ENCODE measurements around the gene POP7.

POP7 gene

DNA sequence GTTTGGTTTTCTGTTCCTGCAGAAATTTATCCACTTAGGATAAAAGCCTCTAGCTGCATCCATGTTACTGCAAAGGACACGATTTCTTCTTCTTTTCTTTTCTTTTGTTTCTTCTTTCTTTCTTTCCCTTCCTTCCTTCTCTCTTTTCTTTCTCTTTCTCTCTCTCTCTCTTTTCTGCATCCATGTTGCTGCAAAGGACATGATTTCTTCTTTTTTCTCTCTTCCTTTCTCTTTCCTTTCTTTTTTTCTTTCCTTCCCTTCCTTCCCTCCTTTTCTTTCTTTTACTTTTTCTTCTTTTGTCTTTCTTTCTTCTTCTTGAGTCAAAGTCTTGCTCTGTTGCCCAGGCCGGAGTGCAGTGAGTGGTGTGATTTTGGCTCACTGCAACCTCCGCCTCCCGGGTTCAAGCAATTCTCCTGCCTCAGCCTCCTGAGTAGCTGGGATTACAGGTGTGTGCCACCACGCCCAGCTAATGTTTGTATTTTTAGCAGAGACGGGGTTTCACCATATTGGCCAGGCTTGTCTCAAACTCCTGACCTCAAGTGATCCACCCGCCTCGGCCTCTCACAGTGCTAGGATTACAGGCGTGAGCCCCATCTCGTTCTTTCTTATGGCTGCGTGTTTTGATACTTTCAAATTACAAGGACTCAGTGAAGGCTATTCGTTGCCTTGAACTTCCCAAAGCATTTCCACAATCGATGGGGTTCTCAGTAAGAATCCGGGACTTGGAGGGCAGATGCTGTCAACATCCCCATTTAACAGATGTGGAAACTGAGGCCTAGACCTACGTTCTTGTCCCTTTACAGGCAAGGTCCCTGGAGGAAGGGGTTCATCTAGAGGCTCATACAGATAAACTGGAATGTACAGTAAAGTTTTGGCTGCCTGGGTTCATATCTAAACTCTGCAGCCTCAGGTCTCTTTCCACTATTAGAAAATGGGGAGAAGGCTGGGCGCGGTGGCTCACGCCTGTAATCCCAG lies 34.3 kb upstream of the POP7 start:
- Histone ChIP-seq H3F3A (ENCODE audit: insufficient read depth) (peaks cover 10% of the 10 kb centered on the region), H2AFZ (ENCODE audit: low read depth, low read length, severe bottlenecking) (no peak overlapping the region), H3K9me2 (replicated peaks; ENCODE audit: insufficient read depth, low read length) (no peaks in the 10 kb centered on the region), H3K9ac (ENCODE audit: low read length) (no peak overlapping the region), H3K36me3 (ENCODE audit: low read length) (no peaks in the 10 kb centered on the region), H3K79me2 (ENCODE audit: insufficient read depth, low read length) (peaks cover 13% of the 10 kb centered on the region), H3K27ac (ENCODE audit: low read depth, low read length) (no peak overlapping the region), H3K9me3 (ENCODE audit: insufficient read depth, low read length) (no peaks in the 10 kb centered on the region), H3K27me3 (ENCODE audit: low read length) (no peaks in the 10 kb centered on the region), H4K20me1 (ENCODE audit: low read depth, low read length) (no peaks in the 10 kb centered on the region; the same call in 1 of the 2 replicates), H3K4me2 (ENCODE audit: low read depth, low read length, poor library complexity, severe bottlenecking) (no peak overlapping the region), H3K4me3 (ENCODE audit: insufficient read depth, low read length, poor library complexity, severe bottlenecking) (no peak overlapping the region)
- TF ChIP-seq EZH2phosphoT487 (conservative IDR thresholded peaks at IDR 0.05; ENCODE audit: low read length), result no peak
- no peak for TF ChIP-seq CTCF (IDR thresholded peaks at IDR 0.05; ENCODE audit: insufficient read depth, low read length, poor library complexity, severe bottlenecking)

DNA sequence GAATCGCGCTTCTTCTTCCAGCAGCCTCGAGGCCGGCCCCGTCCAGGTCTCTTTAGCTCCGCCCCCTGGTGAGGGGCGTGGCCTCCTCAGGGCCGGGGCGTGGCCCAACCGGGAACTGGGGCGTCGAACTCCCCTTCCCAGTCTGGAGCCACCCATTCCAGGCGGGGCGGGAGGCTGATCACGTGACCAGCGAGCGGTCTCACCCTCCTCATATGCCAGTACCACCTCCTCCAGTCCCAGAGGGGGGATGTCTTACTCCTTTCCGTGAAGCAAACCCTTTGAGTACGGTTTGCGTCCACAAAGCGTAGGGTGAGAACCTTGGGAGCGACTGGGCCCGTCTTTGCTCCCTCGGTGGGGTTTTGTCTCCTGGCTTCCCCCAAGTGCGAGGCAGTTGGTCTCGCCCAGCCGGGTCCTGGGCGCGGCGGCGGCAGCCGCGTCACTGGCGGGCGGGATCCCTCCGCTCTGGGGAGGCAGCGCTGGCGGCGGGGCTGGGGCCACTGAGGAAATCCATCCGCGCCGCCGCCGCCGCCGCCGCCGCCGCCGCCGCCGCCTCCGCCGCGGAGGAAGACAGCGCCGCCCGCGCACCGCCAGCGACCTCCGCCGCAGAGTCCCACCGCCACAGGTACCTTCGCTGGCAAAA lies 32.5 kb upstream of the POP7 start, which contains the start of gene GNB2:
TSS of gene GNB2 (plus strand) at position 439 of the 640 bp plus-strand sequence. CDS start 2,526 bp downstream, outside the sequence.
- H3K4me2 ChIP-seq (ENCODE audit: low read depth, low read length, poor library complexity, severe bottlenecking), result peak within 1 kb of the TSS; percentile 71

DNA sequence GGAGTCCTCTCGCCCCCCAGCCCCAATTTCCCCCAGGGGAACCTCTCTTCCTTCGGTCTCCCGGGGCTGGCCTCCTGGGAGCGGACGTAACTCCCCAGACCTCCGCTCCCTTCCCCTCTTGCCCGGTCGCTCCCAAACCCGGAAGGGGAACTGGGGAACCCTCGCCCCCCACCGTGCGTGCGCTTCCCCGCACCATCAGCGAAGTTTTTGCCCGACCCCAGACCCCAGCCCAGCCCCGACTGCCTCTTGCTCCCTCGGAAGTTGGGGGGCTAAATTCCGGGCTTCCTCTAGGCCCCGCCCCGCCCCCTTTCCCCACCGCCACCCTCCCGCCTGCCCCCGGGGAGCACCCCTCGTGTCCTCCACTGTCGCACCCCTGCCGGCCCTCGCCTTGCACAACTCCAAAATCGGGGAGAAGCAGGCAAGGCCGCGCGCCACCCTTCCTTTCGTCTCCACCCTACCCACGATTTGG lies 31.9 kb upstream of the POP7 start:
- Histone ChIP-seq H3K27me3 (ENCODE audit: low read length) (no peaks in the 10 kb centered on the region), H3K36me3 (ENCODE audit: low read length) (no peaks in the 10 kb centered on the region), H3K9ac (ENCODE audit: low read length) (peak overlapping the region; percentile 87), H3K27ac (ENCODE audit: low read depth, low read length) (peak overlapping the region; percentile 70), H2AFZ (ENCODE audit: low read depth, low read length, severe bottlenecking) (peak overlapping the region; percentile 39), H3K79me2 (ENCODE audit: insufficient read depth, low read length) (peaks cover 13% of the 10 kb centered on the region), H4K20me1 (ENCODE audit: low read depth, low read length) (no peaks in the 10 kb centered on the region; the same call in 1 of the 2 replicates), H3K9me2 (replicated peaks; ENCODE audit: insufficient read depth, low read length) (no peaks in the 10 kb centered on the region), H3K4me3 (ENCODE audit: insufficient read depth, low read length, poor library complexity, severe bottlenecking) (peak overlapping the region; percentile 86), H3K9me3 (ENCODE audit: insufficient read depth, low read length) (no peaks in the 10 kb centered on the region), H3K4me2 (ENCODE audit: low read depth, low read length, poor library complexity, severe bottlenecking) (peak overlapping the region; percentile 71), H3F3A (ENCODE audit: insufficient read depth) (peaks cover 10% of the 10 kb centered on the region)
- no peak for TF ChIP-seq EZH2phosphoT487 (conservative IDR thresholded peaks at IDR 0.05; ENCODE audit: low read length)
- TF ChIP-seq CTCF (IDR thresholded peaks at IDR 0.05; ENCODE audit: insufficient read depth, low read length, poor library complexity, severe bottlenecking), result no peak

More for the DNA sequence above, 32.5 kb upstream of the POP7 start, which contains the start of gene GNB2:
- H3K27me3 ChIP-seq (ENCODE audit: low read length), result no peaks in the 10 kb centered on the region
- no peaks in the 10 kb centered on the region for H3K36me3 ChIP-seq (ENCODE audit: low read length)
- H3F3A ChIP-seq (ENCODE audit: insufficient read depth), result peaks cover 10% of the 10 kb centered on the region
- H3K9me2 ChIP-seq (replicated peaks; ENCODE audit: insufficient read depth, low read length), result no peaks in the 10 kb centered on the region
- H3K9me3 ChIP-seq (ENCODE audit: insufficient read depth, low read length), result no peaks in the 10 kb centered on the region
- H4K20me1 ChIP-seq (ENCODE audit: low read depth, low read length), result no peaks in the 10 kb centered on the region; the same call in 1 of the 2 replicates
- H3K9ac ChIP-seq (ENCODE audit: low read length), result peak within 1 kb of the TSS; percentile 87
- H3K27ac ChIP-seq (ENCODE audit: low read depth, low read length), result peak within 1 kb of the TSS; percentile 70
- H3K4me3 ChIP-seq (ENCODE audit: insufficient read depth, low read length, poor library complexity, severe bottlenecking), result peak within 1 kb of the TSS; percentile 86
- H2AFZ ChIP-seq (ENCODE audit: low read depth, low read length, severe bottlenecking), result peak within 1 kb of the TSS; percentile 52
- peaks cover 13% of the 10 kb centered on the region for H3K79me2 ChIP-seq (ENCODE audit: insufficient read depth, low read length)
- TF ChIP-seq EZH2phosphoT487 (conservative IDR thresholded peaks at IDR 0.05; ENCODE audit: low read length), result no peak
- TF ChIP-seq CTCF (IDR thresholded peaks at IDR 0.05; ENCODE audit: insufficient read depth, low read length, poor library complexity, severe bottlenecking), result no peak
